ENCODE results near the gene PTCH1. TPM values are rescaled to one million over a fixed set of nuclear protein-coding genes. Genes with fewer than 3 reads are reported as not detected.

The PTCH1 gene
- total and polyA plus RNA-seq, 2 donors (not counting 1 experiment from before 2014, with no cell fraction given) = 3.3 to 20.1 TPM

GRCh38 chr9:95447660-95448420, 68.9 kb downstream of the PTCH1 start:
- Histone ChIP-seq H3K9me3 (ENCODE audit: control insufficient read depth, insufficient read depth, low read depth, low read length) (no peaks in the 10 kb centered on the region), H3K36me3 (ENCODE audit: control insufficient read depth, insufficient read depth, low read length) (peaks cover 7% of the 10 kb centered on the region), H3K27ac (ENCODE audit: insufficient read depth, low read length) (no peak overlapping the region), H4K20me1 (ENCODE audit: control insufficient read depth, extremely low read depth, insufficient read depth, low read length) (no peaks in the 10 kb centered on the region), H3K9ac (ENCODE audit: insufficient read depth, low read length) (no peak overlapping the region), H3K4me2 (ENCODE audit: extremely low read depth, insufficient read depth, low read length) (no peak overlapping the region), H3K79me2 (ENCODE audit: control insufficient read depth, insufficient read depth, low read length) (no peaks in the 10 kb centered on the region), H3K27me3 (ENCODE audit: control insufficient read depth, insufficient read depth, low read length) (no peaks in the 10 kb centered on the region), H3K4me3 (replicated peaks in 1 of 4; ENCODE audit: control extremely low read depth in 1 of 4, insufficient read depth in 1 of 4, low read depth in 3 of 4, low read length in 4 of 4) (no peak overlapping the region), H3K4me1 (ENCODE audit: control insufficient read depth, extremely low read depth, insufficient read depth, low read length) (no peaks in the 10 kb centered on the region), H2AFZ (ENCODE audit: low read length) (no peak overlapping the region)
- no peak for DNase-seq (ENCODE audit: low read depth in 2 of 2)
- TF ChIP-seq CTCF (conservative IDR thresholded peaks at IDR 0.05 in 1 of 2, IDR thresholded peaks at IDR 0.05 in 1 of 2; ENCODE audit: low read depth in 1 of 2, low read length in 2 of 2) (peak in 1 of 2 donors; percentile 9), EZH2 (IDR thresholded peaks at IDR 0.05; ENCODE audit: low read length, missing control alignments) (no peak)

- no peak for DNase-seq (ENCODE audit: low read depth in 2 of 2)
- H3K9ac ChIP-seq (ENCODE audit: insufficient read depth, low read length) = no peak overlapping the region
- no peaks in the 10 kb centered on the region for H3K4me1 ChIP-seq (ENCODE audit: control insufficient read depth, extremely low read depth, insufficient read depth, low read length)
- H4K20me1 ChIP-seq (ENCODE audit: control insufficient read depth, extremely low read depth, insufficient read depth, low read length) = no peaks in the 10 kb centered on the region
- H3K9me3 ChIP-seq (ENCODE audit: control insufficient read depth, insufficient read depth, low read depth, low read length) = no peaks in the 10 kb centered on the region
- H3K27ac ChIP-seq (ENCODE audit: insufficient read depth, low read length) = no peak overlapping the region
- no peak overlapping the region for H2AFZ ChIP-seq (ENCODE audit: low read length)
- H3K36me3 ChIP-seq (ENCODE audit: control insufficient read depth, insufficient read depth, low read length) = peaks cover 7% of the 10 kb centered on the region
- TF ChIP-seq EZH2 (IDR thresholded peaks at IDR 0.05; ENCODE audit: low read length, missing control alignments) = no peak
- no peak for TF ChIP-seq CTCF (conservative IDR thresholded peaks at IDR 0.05 in 1 of 2, IDR thresholded peaks at IDR 0.05 in 1 of 2; ENCODE audit: low read depth in 1 of 2, low read length in 2 of 2)
- H3K27me3 ChIP-seq (ENCODE audit: control insufficient read depth, insufficient read depth, low read length) = no peaks in the 10 kb centered on the region
- H3K79me2 ChIP-seq (ENCODE audit: control insufficient read depth, insufficient read depth, low read length) = no peaks in the 10 kb centered on the region
- H3K4me3 ChIP-seq (replicated peaks in 1 of 4; ENCODE audit: control extremely low read depth in 1 of 4, insufficient read depth in 1 of 4, low read depth in 3 of 4, low read length in 4 of 4) = no peak overlapping the region
- no peak overlapping the region for H3K4me2 ChIP-seq (ENCODE audit: extremely low read depth, insufficient read depth, low read length)
These were observed 69.8 kb downstream of the PTCH1 start for GRCh38 chr9:95446984-95447383.

- no peaks in the 10 kb centered on the region for H3K9me3 ChIP-seq (ENCODE audit: control insufficient read depth, insufficient read depth, low read depth, low read length)
- H3K4me3 ChIP-seq (replicated peaks in 1 of 4; ENCODE audit: control extremely low read depth in 1 of 4, insufficient read depth in 1 of 4, low read depth in 3 of 4, low read length in 4 of 4) = no peak overlapping the region
- no peak for DNase-seq (ENCODE audit: low read depth in 2 of 2)
- no peak overlapping the region for H3K9ac ChIP-seq (ENCODE audit: insufficient read depth, low read length)
- H4K20me1 ChIP-seq (ENCODE audit: control insufficient read depth, extremely low read depth, insufficient read depth, low read length) = no peaks in the 10 kb centered on the region
- H3K4me1 ChIP-seq (ENCODE audit: control insufficient read depth, extremely low read depth, insufficient read depth, low read length) = no peaks in the 10 kb centered on the region
- TF ChIP-seq CTCF (conservative IDR thresholded peaks at IDR 0.05 in 1 of 2, IDR thresholded peaks at IDR 0.05 in 1 of 2; ENCODE audit: low read depth in 1 of 2, low read length in 2 of 2) (no peak), EZH2 (IDR thresholded peaks at IDR 0.05; ENCODE audit: low read length, missing control alignments) (no peak)
- no peaks in the 10 kb centered on the region for H3K79me2 ChIP-seq (ENCODE audit: control insufficient read depth, insufficient read depth, low read length)
- H2AFZ ChIP-seq (ENCODE audit: low read length) = no peak overlapping the region
- no peak overlapping the region for H3K4me2 ChIP-seq (ENCODE audit: extremely low read depth, insufficient read depth, low read length)
- no peak overlapping the region for H3K27ac ChIP-seq (ENCODE audit: insufficient read depth, low read length)
- no peaks in the 10 kb centered on the region for H3K27me3 ChIP-seq (ENCODE audit: control insufficient read depth, insufficient read depth, low read length)
- H3K36me3 ChIP-seq (ENCODE audit: control insufficient read depth, insufficient read depth, low read length) = peaks cover 7% of the 10 kb centered on the region
These were observed 70.5 kb downstream of the PTCH1 start for GRCh38 chr9:95446259-95446658.

Data from fibroblast of lung (primary cell).